Ishikawa (cell line): ENCODE results near the gene MTMR1.

Source experiments
- EGR1 ChIP-seq: IDR thresholded peaks from 2 replicates; pipeline ENCODE4 v1.6.1; 2012
- TF ChIP-seq, protein P1 (sequence below): IDR thresholded peaks from 2 replicates; pipeline ENCODE4 v1.6.1; 2012

DNA sequence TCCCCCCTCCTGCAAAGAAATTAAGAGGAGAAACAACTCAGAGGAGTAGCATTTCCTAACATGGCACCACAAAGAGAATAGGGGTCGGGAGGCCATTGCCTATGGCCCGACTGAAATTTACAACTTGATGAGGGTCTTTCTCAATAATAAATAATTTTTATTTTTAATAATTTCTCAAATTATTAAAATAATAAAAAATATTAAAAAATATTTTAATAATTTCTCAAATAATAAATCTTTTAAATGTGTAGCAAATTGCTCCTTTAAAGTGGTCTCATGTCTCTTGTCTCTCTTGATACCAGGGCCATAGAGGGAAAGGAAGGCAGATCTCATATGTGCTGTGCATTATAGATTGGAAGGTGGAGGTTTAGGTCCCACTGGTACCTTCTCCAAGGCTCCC is 49.2 kb upstream of the MTMR1 start:
- TF ChIP-seq, protein P1, sequence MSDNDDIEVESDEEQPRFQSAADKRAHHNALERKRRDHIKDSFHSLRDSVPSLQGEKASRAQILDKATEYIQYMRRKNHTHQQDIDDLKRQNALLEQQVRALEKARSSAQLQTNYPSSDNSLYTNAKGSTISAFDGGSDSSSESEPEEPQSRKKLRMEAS: no peak
- no peak for TF ChIP-seq EGR1
